Astrocyte (in vitro differentiated cells and primary cell): ENCODE measurements around the gene MIAT. TPM values are rescaled to one million over a fixed set of nuclear protein-coding genes. Genes with fewer than 3 reads are reported as not detected.

Experiments used
- DNase-seq: peaks from one replicate; pipeline ENCODE4 v3.0.0-alpha.2; 2010; ENCODE audit warnings: low read depth
- FAIRE-seq: peaks from 2 replicates; lab custom pipeline; 2011; peaks lifted over from hg19 to GRCh38; lab: Jason Lieb, UNC
- H2AFZ ChIP-seq: 2 replicates; pipeline ENCODE4 v1.6.0; 2012; ENCODE audit warnings: low read depth, low read length, inconsistent platforms
- H3K27ac ChIP-seq: 2 replicates; pipeline ENCODE4 v1.5.1; 2011; ENCODE audit warnings: low read depth, low read length, inconsistent platforms
- H3K27me3 ChIP-seq: 2 replicates; pipeline ENCODE4 v1.6.0; 2011; ENCODE audit warnings: low read length, inconsistent platforms; ENCODE audit not compliant: insufficient read depth
- H3K36me3 ChIP-seq: 2 replicates; pipeline ENCODE4 v1.5.1; 2011; ENCODE audit warnings: low read length, inconsistent platforms; ENCODE audit not compliant: insufficient read depth
- H3K4me1 ChIP-seq: 2 replicates; pipeline ENCODE4 v1.5.1; 2011; ENCODE audit warnings: low read length, inconsistent platforms; ENCODE audit not compliant: insufficient read depth
- H3K4me2 ChIP-seq: 2 replicates; pipeline ENCODE4 v1.6.0; 2012; ENCODE audit warnings: low read length, inconsistent platforms
- H3K4me3 ChIP-seq: 2 replicates; pipeline ENCODE4 v1.5.1; 2011; ENCODE audit warnings: low read depth, mild to moderate bottlenecking, low read length, inconsistent platforms; ENCODE audit not compliant: insufficient read depth
- H3K79me2 ChIP-seq: 2 replicates; pipeline ENCODE4 v1.6.0; 2012; ENCODE audit warnings: mild to moderate bottlenecking, low read length, inconsistent platforms; ENCODE audit not compliant: insufficient read depth
- H3K9ac ChIP-seq: 2 replicates; pipeline ENCODE4 v1.6.0; 2012; ENCODE audit warnings: mild to moderate bottlenecking, low read length, inconsistent platforms
- H3K9me3 ChIP-seq: 2 replicates; pipeline ENCODE4 v1.5.1; 2012; ENCODE audit warnings: low read depth, mild to moderate bottlenecking, low read length, inconsistent platforms; ENCODE audit not compliant: insufficient read depth
- H4K20me1 ChIP-seq: 2 replicates; pipeline ENCODE4 v1.6.0; 2012; ENCODE audit warnings: low read length, inconsistent platforms; ENCODE audit not compliant: insufficient read depth
- H3K27ac Mint-ChIP-seq: one replicate; pipeline ENCODE4 v1.8.0; 2021; ENCODE audit warnings: mild to moderate bottlenecking, mixed read lengths; ENCODE audit not compliant: unreplicated experiment
- H3K27me3 Mint-ChIP-seq: one replicate; pipeline ENCODE4 v1.8.0; 2021; ENCODE audit warnings: low read depth, mixed read lengths; ENCODE audit not compliant: unreplicated experiment
- H3K36me3 Mint-ChIP-seq: one replicate; pipeline ENCODE4 v1.8.0; 2021; ENCODE audit warnings: low read depth, mixed read lengths; ENCODE audit not compliant: unreplicated experiment
- H3K4me1 Mint-ChIP-seq: one replicate; pipeline ENCODE4 v1.8.0; 2021; ENCODE audit warnings: low read depth, mixed read lengths; ENCODE audit not compliant: unreplicated experiment
- H3K4me3 Mint-ChIP-seq: one replicate; pipeline ENCODE4 v1.8.0; 2021; ENCODE audit warnings: mild to moderate bottlenecking, moderate library complexity, mixed read lengths; ENCODE audit not compliant: unreplicated experiment
- H3K9me3 Mint-ChIP-seq: one replicate; pipeline ENCODE4 v1.8.0; 2021; ENCODE audit warnings: mild to moderate bottlenecking, mixed read lengths; ENCODE audit not compliant: unreplicated experiment
- CTCF ChIP-seq: IDR thresholded peaks from 2 replicates; pipeline ENCODE4 v1.5.1; 2011; ENCODE audit warnings: low read depth, mild to moderate bottlenecking, inconsistent platforms, low read length, moderate library complexity; ENCODE audit not compliant: insufficient read depth
- EZH2 ChIP-seq: IDR thresholded peaks from 2 replicates; pipeline ENCODE4 v1.6.1; 2012; ENCODE audit warnings: mild to moderate bottlenecking, low read length, inconsistent platforms; ENCODE audit not compliant: insufficient read depth
- total RNA-seq: library from RNA; stranded (reverse); gene quantifications from 2 replicates; pipeline ENCODE4 v1.2.1, GENCODE V29; 2021

MIAT gene
- total RNA-seq, 1 donor from 2014 or later, result 22.8 TPM

GRCh38 chr22:26673486-26673885, 16.1 kb downstream of the MIAT start:
- Mint-ChIP-seq H3K27me3 (no peaks in the 10 kb centered on the region), H3K27ac (peak overlapping the region; percentile 98), H3K4me3 (peak overlapping the region; percentile 89), H3K9me3 (no peaks in the 10 kb centered on the region), H3K4me1 (peaks cover 28% of the 10 kb centered on the region), H3K36me3 (peaks cover 4% of the 10 kb centered on the region)
- Histone ChIP-seq H3K27ac (peak overlapping the region; percentile 94), H4K20me1 (no peaks in the 10 kb centered on the region), H2AFZ (peak overlapping the region; percentile 74), H3K4me1 (peaks cover 17% of the 10 kb centered on the region), H3K4me3 (peak overlapping the region; percentile 88), H3K4me2 (peak overlapping the region; percentile 99), H3K79me2 (peaks cover 29% of the 10 kb centered on the region), H3K9ac (peak overlapping the region; percentile 96), H3K36me3 (no peaks in the 10 kb centered on the region), H3K9me3 (no peaks in the 10 kb centered on the region), H3K27me3 (no peaks in the 10 kb centered on the region)
- TF ChIP-seq CTCF, result no peak
- no peak for TF ChIP-seq EZH2
- peak; percentile 13 for FAIRE-seq
- DNase-seq, result peak; percentile 41

GRCh38 chr22:26674211-26675190, 17.1 kb downstream of the MIAT start:
- peak overlapping the region; percentile 98 for H3K27ac Mint-ChIP-seq
- H3K4me1 Mint-ChIP-seq, result peaks cover 31% of the 10 kb centered on the region
- no peak for TF ChIP-seq EZH2
- TF ChIP-seq CTCF, result no peak
- H3K4me1 ChIP-seq, result peaks cover 17% of the 10 kb centered on the region
- H3K27ac ChIP-seq, result no peak overlapping the region
- H4K20me1 ChIP-seq, result no peaks in the 10 kb centered on the region
- H3K4me2 ChIP-seq, result peak overlapping the region; percentile 99
- no peak overlapping the region for H3K9ac ChIP-seq
- FAIRE-seq (no peak), DNase-seq (no peak)
- no peaks in the 10 kb centered on the region for H3K27me3 ChIP-seq
- H3K9me3 ChIP-seq, result no peaks in the 10 kb centered on the region
- H3K4me3 Mint-ChIP-seq, result peak overlapping the region; percentile 89
- no peak overlapping the region for H2AFZ ChIP-seq
- peaks cover 29% of the 10 kb centered on the region for H3K79me2 ChIP-seq
- H3K9me3 Mint-ChIP-seq, result no peaks in the 10 kb centered on the region
- H3K4me3 ChIP-seq, result no peak overlapping the region
- H3K27me3 Mint-ChIP-seq, result no peaks in the 10 kb centered on the region
- H3K36me3 ChIP-seq, result no peaks in the 10 kb centered on the region
- peaks cover 4% of the 10 kb centered on the region for H3K36me3 Mint-ChIP-seq
